Subcutaneous abdominal adipose tissue (tissue), 5 donors: ENCODE data around the gene XYLB.
"Not testable (repeated sequence)": the region's sequence is repeated elsewhere in the genome, so short reads cannot be mapped to it uniquely, and the experiment has no call there.

Experiments used
- H3K27ac ChIP-seq: one replicate; pipeline ENCODE4 v1.7.0; 2013; ENCODE audit warnings: low read depth, mild to moderate bottlenecking, inconsistent platforms, low read length, moderate library complexity
- H3K27me3 ChIP-seq, 5 donors: one replicate each; pipeline ENCODE4 v1.7.0; 2013; ENCODE audit warnings: low read length in 5 of 5, inconsistent platforms in 1 of 5; ENCODE audit not compliant: control insufficient read depth in 5 of 5, insufficient read depth in 4 of 5
- H3K36me3 ChIP-seq, 5 donors: one replicate each; pipeline ENCODE4 v1.7.0; 2013; ENCODE audit warnings: low read length in 5 of 5; ENCODE audit not compliant: control insufficient read depth in 5 of 5, insufficient read depth in 5 of 5
- H3K4me1 ChIP-seq, 5 donors: one replicate each; pipeline ENCODE4 v1.7.0; 2013; ENCODE audit warnings: low read length in 5 of 5, mild to moderate bottlenecking in 3 of 5, moderate library complexity in 1 of 5; ENCODE audit not compliant: control insufficient read depth in 5 of 5, insufficient read depth in 5 of 5
- H3K4me3 ChIP-seq, 5 donors: one replicate each; pipeline ENCODE4 v1.7.0; 2013; ENCODE audit warnings: low read length in 5 of 5, low read depth in 1 of 5
- H3K9ac ChIP-seq, 5 donors: one replicate each; pipeline ENCODE4 v1.7.0; 2013; ENCODE audit warnings: low read length in 5 of 5, mild to moderate bottlenecking in 4 of 5, moderate library complexity in 3 of 5
- H3K9me3 ChIP-seq, 5 donors: one replicate each; pipeline ENCODE4 v1.7.0; 2013; ENCODE audit warnings: low read length in 5 of 5; ENCODE audit not compliant: control insufficient read depth in 5 of 5
- donor health status: healthy.
- donor health status: healthy.
- donor health status: healthy.
- donor health status: healthy.
- donor health status: healthy.

XYLB gene

DNA sequence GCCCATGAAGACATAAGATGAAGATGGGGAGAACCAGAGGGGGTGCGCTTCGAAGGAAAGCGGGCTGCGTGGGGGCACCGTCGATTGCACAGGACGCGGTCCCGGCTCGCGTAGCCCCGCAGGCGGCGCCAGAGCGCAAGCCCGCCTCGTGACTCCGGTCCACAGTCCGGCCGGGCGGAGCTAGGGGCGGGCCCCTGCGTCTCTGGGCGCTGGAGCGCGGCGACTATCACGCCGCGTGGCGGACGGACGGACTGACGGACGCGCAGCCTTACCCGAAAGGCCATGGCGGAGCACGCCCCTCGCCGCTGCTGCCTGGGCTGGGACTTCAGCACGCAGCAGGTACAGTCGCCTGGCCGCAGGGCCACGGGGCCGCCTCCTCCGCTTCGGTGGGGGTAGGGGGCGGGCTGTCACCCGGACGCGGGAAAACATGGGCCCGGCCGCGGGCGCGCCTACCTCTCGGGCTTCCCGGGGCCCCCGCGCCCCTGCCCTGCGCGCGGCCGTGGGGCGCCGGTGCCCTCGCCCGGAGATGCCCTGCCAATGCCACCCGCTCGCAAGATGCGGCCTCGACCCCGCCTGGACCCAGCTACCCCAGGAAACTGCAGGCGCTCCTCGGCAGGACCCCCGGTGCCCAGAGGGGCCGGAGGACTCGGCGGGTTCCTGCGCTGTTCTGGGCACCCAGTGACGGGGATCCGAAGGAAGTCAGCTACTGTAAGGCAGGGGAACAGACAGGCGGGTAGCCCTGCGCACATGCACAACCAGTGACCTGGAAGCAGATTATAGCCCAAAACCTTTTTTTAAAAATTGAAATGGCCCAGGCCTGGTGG lies at the start of gene XYLB:
Gene XYLB (plus strand): TSS at position 199 of the 824 bp plus-strand sequence. CDS start 84 bp downstream, at position 283.
- Histone ChIP-seq H3K27ac (no peak within 1 kb of the TSS), H3K9ac (peak within 1 kb of the TSS in 4 of 5 donors; percentile 71 to 78 (median 74)), H3K36me3 (peaks cover 0 to 3% (median 0%) of the 10 kb centered on the region in 5 donors), H3K4me3 (peak within 1 kb of the TSS; percentile 61 to 91 (median 80)), H3K27me3 (no peaks in the 10 kb centered on the region), H3K9me3 (peaks cover 0 to 5% (median 0%) of the 10 kb centered on the region in 5 donors), H3K4me1 (peaks cover 3 to 21% (median 15%) of the 10 kb centered on the region in 5 donors)

DNA sequence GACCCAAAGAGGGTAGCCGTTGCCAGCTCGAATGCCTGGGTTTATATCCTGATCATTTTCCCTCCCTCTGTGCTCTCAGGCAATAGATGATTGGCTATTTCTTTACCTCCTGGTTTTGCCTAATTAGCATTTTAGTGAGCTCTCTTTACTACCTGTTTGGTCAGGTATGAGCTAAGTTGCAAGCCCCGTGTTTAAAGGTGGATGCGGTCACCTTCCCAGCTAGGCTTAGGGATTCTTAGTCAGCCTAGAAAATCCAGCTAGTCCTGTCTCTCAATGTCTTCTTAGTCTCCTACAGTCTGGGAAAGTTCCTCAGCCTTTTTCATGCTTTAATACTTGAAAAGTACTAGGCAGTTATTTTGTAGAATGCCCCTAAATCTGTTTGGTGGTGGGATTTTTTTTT lies 49.5 kb upstream of the XYLB start:
- H3K9me3 ChIP-seq, H3K36me3 ChIP-seq, H3K27ac ChIP-seq, H3K4me1 ChIP-seq, H3K27me3 ChIP-seq, H3K4me3 ChIP-seq, H3K9ac ChIP-seq: not testable (repeated sequence)

DNA sequence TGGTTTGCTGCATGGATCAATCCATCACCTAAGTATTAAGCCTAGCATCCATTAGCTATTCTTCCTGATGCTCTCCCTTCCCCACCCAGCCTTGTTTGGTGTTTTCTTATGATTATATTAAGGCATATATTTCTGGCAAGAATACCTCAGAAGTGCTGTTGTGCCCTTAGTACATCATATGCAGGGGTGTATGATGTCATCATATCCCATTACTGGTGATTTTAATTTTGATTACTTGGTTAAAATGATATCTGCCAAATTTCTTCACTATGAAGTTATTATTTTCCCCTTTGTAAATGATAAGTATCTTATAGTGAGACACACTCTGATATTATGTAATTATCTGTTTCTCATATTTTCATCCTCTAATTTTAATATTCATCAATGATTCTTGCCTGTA lies 49.0 kb upstream of the XYLB start:
- H3K36me3 ChIP-seq, result no peaks in the 10 kb centered on the region
- no peaks in the 10 kb centered on the region for H3K27me3 ChIP-seq
- H3K4me3 ChIP-seq, result no peak overlapping the region
- H3K27ac ChIP-seq, result no peak overlapping the region
- no peak overlapping the region for H3K9ac ChIP-seq
- peaks cover 0 to 3% (median 0%) of the 10 kb centered on the region in 5 donors for H3K4me1 ChIP-seq
- no peaks in the 10 kb centered on the region for H3K9me3 ChIP-seq

DNA sequence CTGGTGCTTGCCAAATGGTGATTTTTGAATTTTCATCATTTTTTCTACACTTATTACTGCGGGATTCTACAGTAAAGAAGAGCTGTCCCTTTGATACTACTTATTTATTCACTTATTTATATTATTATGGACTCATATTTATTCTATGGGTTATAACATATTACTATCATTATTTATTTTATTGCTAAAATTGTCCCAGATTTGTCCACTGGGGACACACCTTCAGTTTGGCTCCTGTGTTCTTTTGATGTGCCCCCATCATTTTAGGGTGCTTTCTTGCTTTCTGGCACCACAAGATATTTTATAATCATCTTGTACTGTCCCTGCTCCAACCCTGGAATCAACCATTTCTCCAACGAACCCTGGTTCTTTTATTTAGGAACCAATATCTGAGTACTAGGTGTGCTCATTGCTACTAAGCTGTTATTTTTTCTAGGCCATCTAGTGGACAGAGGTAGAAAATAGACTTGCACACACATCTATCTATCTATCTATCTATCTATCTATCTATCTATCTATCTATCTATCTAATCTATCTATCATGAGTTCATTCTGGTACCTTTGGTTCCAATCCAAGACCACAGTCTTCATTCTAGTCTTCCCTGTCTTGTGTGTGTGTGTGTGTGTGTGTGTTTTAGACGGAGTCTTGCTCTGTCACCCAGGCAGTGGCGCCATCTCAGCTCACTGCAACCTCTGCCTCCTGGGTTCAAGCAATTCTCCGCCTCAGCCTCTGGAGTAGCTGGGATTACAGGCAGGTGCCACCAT lies 48.5 kb upstream of the XYLB start:
- Histone ChIP-seq H3K9me3 (no peaks in the 10 kb centered on the region), H3K27ac (no peak overlapping the region), H3K9ac (no peak overlapping the region), H3K27me3 (no peaks in the 10 kb centered on the region), H3K4me1 (peaks cover 0 to 3% (median 0%) of the 10 kb centered on the region in 5 donors), H3K36me3 (no peaks in the 10 kb centered on the region), H3K4me3 (no peak overlapping the region)

DNA sequence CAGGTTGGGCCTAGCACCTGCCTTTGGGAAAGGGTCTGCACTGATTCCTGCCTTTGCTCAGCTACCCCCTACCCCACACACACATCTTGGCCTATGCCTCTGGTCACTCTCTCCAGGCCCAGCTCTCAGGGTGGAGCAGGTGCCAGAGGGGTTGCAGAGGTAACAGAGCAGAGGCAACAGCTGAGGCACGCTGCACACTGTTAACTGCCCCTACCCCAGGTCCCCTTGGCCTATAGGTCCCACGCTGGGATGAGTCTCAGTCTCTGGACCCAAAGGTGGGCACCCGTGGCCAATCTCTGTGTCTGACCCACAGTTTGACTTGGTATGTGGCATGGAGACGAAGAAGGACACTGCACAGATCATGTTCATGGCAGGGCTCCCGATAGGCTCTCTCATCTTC lies 39.6 kb upstream of the XYLB start:
- Histone ChIP-seq H3K4me1 (no peaks in the 10 kb centered on the region), H3K27ac (no peak overlapping the region), H3K4me3 (no peak overlapping the region), H3K27me3 (no peaks in the 10 kb centered on the region), H3K9me3 (no peaks in the 10 kb centered on the region), H3K9ac (no peak overlapping the region), H3K36me3 (no peaks in the 10 kb centered on the region)

DNA sequence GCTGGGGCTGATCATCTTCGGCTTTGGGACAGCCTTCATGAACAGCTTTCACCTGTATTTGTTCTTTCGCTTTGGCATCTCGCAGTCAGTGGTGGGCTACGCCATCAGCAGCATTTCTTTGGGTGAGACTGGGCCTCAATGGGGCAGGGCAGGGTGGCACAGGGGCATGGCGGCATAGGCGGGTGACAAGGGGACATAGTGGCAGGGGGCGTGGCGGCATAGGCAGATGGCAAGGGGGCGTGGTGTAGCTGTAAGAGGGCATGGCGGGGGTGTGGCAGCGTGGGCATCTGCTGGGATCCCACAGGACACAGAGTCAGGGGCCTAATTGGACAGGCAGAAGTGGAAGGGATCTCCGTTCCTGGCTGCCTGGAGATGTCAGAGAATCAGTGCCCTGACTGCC lies 39.0 kb upstream of the XYLB start:
- Histone ChIP-seq H3K4me1 (no peaks in the 10 kb centered on the region), H3K27me3 (no peaks in the 10 kb centered on the region), H3K9me3 (no peaks in the 10 kb centered on the region), H3K9ac (no peak overlapping the region), H3K36me3 (no peaks in the 10 kb centered on the region), H3K27ac (no peak overlapping the region), H3K4me3 (no peak overlapping the region)

DNA sequence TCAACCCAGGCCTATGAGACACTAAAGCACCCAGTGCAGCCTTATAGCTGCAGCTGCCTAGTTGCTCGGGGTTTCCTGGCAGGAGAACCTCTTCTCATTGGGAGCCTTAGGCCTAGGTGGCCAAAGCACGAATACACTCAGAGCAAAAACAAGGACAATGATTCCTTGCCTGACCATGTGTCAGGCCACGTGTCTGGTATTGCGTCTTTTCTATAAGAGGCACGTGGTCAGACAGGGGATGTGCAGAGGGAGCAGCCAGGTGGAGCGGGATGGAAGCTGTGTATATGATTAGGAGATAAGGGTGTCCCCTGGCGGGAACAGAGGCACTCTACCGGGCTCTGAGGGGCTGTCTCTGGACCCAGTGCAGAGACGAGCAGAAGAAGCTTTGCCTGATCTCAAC lies 38.1 kb upstream of the XYLB start:
- no peaks in the 10 kb centered on the region for H3K27me3 ChIP-seq
- no peaks in the 10 kb centered on the region for H3K9me3 ChIP-seq
- H3K4me3 ChIP-seq, result no peak overlapping the region
- H3K36me3 ChIP-seq, result no peaks in the 10 kb centered on the region
- H3K4me1 ChIP-seq, result no peaks in the 10 kb centered on the region
- no peak overlapping the region for H3K27ac ChIP-seq
- no peak overlapping the region for H3K9ac ChIP-seq

DNA sequence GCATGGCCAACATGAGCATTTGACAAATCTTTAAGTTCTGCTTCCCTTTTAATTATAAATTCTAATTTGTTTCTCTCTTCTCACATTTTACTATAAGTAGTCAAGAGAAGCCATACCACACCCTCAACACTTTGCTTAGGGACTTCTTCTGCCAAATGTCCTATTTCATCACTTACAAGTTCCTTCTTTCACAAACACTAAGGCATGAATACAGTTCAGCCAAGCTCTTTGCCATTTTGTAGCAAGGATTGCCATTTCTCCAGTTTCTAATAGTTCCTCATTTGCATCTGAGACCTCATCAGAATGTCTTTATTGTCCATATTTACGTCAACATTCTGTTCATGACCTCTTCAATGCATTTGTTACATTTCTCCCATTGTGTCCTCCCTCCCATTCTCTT lies 35.1 kb upstream of the XYLB start:
- H3K27ac ChIP-seq, result no peak overlapping the region
- no peaks in the 10 kb centered on the region for H3K36me3 ChIP-seq
- no peaks in the 10 kb centered on the region for H3K4me1 ChIP-seq
- H3K9me3 ChIP-seq, result no peaks in the 10 kb centered on the region
- H3K9ac ChIP-seq, result no peak overlapping the region
- H3K27me3 ChIP-seq, result no peaks in the 10 kb centered on the region
- no peak overlapping the region for H3K4me3 ChIP-seq

DNA sequence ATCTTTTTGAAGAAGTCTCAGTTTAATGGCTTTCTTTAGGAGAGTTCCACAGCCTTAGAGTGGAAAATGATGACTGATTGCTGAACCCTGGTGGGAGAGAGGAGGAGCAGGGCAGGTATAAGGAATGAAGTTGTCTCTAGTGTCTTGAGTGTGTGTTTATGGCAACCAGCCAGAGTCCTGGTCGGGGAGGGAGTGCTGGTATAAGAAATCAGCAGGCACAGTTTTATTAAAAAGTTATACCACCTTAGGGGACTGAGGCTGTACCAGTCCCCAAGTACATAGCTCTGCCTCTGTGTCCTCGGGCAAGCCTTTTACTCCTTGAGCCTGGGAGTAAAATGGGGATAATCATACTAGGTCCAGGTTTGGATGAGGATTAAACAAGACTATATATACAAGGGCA lies 34.6 kb upstream of the XYLB start:
- H3K4me1 ChIP-seq, result no peaks in the 10 kb centered on the region
- no peak overlapping the region for H3K27ac ChIP-seq
- no peaks in the 10 kb centered on the region for H3K9me3 ChIP-seq
- no peaks in the 10 kb centered on the region for H3K27me3 ChIP-seq
- no peak overlapping the region for H3K9ac ChIP-seq
- H3K36me3 ChIP-seq, result no peaks in the 10 kb centered on the region
- no peak overlapping the region for H3K4me3 ChIP-seq

DNA sequence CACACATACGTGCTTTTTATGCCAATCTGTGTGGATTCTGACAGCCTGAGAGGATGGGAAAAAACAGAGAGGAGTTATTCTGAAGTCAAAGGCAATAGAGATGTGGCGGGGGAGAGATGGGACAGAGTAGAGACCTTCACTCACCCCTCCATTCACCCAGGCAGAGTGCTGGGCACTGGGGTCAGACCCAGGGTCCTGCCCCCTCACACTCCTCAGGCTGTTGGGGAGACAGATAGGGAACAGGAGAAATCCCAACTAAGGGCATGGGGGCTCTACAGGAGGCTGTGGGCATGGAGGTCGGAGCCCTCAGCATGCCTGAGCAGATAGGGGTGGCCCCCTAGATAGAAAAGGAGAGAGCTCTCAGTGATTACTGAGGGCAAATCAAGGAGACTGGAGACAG lies 34.2 kb upstream of the XYLB start:
- H3K9me3 ChIP-seq, result no peaks in the 10 kb centered on the region
- no peak overlapping the region for H3K4me3 ChIP-seq
- H3K36me3 ChIP-seq, result no peaks in the 10 kb centered on the region
- H3K27me3 ChIP-seq, result no peaks in the 10 kb centered on the region
- H3K9ac ChIP-seq, result no peak overlapping the region
- H3K27ac ChIP-seq, result no peak overlapping the region
- no peaks in the 10 kb centered on the region for H3K4me1 ChIP-seq
